ENCODE results near the gene GM2A.

DNA sequence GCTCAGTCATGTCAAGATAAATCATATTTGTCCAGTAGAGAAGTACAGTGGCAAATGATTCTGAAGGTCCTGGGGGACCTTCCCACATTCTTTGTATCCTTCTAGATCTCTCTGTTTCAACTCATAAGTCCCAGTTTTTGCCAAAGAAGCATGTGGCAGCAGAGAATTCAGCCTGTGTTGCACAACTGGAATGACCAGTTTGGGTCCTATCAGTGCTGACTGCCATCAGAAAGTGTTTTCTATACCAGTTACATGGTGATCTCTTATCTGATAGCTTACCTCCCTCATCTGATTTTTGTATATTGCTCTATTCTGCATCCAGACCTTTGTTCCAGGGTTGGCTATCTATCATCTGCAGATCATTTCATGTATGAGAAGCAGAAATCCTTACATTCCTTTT is 21.7 kb downstream of the GM2A start:
- TF ChIP-seq POLR2A (IDR thresholded peaks at IDR 0.05) (no peak), CTCF (IDR thresholded peaks at IDR 0.05) (no peak)
